GM19372 (cell line): ENCODE data around the gene CATSPERB.
"Not testable (repeated sequence)": the region's sequence is repeated elsewhere in the genome, so short reads cannot be mapped to it uniquely, and the experiment has no call there.

Source experiments
- ATAC-seq: cut with Tn5 transposase; IDR thresholded peaks from one replicate; pipeline ENCODE4 v1.9.1; 2021; ENCODE audit warnings: mild to moderate bottlenecking, low read depth, moderate library complexity; ENCODE audit not compliant: unreplicated experiment

Gene CATSPERB

DNA sequence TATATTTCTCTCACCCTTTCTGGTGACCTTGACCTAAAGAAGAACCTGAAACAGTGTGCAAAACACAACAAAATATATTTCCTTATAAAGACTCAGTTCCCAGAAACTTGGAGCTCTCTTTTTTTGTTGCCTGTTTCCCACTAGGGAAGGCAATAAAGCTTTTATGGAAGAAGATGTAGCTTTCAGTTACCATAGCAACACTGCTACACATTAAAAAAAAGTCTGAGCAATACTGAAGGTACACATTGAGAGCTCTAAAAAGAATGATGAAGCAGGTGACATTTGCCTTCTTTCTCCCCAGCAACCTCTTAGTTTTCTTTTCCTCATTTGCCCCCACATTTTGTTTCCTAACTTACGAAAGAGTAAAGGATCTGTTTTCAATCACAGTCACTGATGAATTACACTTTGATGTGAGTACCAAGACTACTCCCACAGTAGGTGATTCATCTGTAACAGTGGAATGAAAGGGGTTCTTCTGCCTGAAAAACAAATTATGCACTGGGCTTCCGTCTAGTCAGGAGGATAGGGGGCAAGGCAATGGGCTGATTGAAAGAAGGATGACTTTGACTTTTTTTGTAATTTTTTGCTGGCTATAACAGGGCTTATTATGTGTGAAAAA lies 1.1 kb upstream of the CATSPERB start:
- no peak for ATAC-seq

DNA sequence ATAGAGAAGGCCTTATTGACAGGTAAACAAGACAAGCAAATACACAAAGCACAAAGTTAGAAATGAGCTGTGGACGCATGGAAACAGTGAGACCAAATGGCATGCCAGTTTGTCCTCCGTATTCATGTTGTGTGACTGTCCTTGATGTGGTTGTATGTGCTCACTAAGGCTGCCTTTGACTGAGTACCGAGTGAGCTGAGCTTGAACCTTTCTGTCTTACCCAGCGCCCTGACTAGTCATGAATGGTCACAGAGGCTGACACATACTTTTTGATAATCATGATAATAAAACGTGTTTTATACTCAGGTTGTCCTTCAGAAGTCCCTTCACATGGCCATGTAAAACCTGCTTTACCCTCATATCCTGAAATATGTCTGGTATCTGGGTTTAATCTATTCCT lies 553 bp upstream of the CATSPERB start:
- ATAC-seq = no peak

DNA sequence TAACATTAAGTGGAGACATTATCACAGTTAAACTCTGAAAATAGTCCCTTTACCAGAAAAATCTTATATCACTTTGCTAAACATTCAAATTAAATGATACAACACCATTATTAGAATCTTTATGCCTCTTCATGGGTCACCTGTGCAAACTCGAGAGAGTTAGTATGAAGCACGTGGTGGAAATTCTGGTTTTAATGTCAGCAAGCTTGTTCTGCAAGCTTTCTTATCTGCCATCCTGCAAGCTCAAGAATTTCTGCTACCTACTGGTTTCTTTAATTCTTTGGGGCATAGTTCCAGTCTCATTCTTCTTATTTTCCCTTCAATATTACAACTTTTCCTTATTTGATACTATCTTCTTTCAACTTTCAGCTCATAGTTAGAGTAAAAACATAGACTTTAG lies 868 bp downstream of the CATSPERB start:
- no peak for ATAC-seq

DNA sequence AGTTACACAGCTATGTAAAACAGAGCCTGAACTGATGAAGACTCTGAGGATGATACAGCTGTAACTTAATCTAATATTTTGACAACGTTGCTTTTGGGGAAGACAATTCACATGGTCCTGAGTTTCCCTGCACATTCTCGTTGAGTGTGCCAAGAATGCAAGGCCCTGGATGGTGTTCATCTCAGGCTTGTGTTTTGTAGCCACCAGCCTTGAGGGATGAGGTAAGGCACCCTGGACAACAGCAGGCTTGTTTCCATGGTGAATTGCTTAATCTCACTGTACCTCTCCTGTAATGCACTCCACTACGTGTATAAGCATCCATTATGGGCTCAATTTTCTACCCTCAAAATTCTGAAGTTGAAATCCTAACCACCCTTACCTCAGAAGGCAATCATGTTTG lies 2.1 kb downstream of the CATSPERB start:
- no peak for ATAC-seq

DNA sequence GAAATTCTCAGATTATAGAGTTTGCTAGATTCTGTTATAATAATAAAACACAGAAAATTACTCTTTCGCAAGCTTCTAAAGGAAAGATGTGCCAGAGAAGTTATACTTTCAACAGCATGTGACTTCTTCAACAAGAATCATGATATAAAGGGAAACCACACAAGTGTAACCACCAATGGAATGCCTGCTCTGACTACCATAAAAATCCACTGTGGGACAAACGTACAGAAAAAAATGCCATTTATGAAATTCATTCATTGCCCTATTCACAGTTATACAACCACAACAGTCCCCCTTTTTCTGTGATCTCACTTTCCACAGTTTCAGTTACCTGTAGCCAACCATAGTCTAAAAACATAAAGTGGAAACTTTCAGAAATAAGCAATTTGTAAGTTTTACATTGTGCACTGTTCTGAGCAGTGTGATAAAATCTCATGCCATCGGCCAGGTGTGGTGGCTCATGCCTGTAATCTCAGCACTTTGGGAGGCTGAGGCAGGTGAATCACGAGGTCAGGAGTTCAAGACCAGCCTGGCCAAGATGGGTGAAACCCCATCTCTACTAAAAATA lies 3.2 kb downstream of the CATSPERB start:
- ATAC-seq = no peak

DNA sequence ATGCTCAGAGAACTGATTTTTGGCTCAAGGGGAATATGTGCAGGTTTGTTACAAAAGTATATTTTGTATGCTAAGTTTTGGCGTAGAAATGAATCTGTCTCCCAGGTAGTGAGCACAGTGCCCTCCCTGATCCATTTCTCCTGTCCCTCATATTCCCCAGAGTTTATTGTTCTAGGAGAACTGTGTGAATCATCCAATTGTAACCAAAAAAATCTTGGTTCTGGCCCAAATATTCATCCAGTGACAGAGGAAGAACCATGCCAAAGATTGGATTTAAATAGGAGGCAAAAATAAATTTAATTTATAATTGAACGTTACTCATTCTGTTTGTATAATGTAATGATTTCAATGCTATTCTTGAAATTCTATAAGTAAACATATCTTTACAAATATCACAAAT lies 4.8 kb downstream of the CATSPERB start:
- ATAC-seq = no peak

DNA sequence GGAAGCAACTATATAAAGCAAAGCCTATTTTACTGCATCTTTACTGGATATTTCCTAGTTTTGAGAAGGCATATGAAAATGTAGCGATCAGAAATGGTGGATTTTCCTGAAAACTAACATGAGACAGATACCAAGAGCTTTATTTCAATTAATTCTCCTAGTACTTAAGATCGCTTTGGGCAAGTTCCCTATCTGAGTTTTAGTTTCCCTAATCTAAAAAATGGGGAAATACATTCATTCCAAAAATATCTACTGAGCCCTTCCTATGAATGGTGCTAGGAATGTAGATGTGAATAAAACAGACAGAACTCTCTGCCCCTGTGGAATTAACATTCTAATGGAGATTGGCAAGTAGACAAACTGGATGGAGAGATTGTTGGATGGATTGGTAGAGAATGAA lies 8.4 kb downstream of the CATSPERB start:
- ATAC-seq = no peak

DNA sequence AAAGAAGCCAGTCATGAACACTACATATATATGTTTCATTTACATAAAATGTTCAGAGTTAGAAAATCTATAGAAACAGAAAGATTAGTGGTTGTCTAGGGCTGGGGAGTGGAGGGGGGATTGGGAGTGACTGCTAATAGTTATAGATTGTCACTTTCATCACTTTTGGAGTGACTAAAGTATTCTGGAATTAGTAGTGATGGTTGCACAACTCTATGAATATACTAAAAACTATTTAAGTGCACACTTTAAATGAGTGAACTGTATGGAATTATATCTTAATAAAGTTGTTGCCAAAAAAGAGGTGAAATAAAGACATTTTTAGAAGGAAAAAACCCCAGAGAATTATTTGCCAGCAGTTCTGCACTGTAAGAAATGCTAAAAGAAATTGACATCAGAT lies 9.5 kb downstream of the CATSPERB start:
- ATAC-seq = no peak

DNA sequence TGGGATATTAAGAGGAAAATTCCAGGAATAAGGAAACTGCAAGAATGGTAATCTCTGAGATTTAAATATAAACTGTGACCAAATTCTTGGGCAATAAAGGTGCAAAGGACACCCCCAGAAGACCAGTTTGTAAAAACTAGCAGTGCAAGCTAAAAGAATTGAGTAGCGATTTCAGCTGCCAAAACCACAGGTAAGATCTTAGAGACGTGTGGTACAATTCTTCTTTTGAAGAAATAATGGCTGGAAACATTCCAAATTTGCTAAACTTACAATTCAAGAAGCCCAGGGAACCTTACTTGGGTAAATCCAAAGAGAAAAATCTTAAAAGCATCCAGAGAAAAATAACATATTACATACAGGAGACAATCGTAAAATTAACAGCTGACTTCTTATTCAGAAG lies 12.0 kb downstream of the CATSPERB start:
- ATAC-seq = no peak

DNA sequence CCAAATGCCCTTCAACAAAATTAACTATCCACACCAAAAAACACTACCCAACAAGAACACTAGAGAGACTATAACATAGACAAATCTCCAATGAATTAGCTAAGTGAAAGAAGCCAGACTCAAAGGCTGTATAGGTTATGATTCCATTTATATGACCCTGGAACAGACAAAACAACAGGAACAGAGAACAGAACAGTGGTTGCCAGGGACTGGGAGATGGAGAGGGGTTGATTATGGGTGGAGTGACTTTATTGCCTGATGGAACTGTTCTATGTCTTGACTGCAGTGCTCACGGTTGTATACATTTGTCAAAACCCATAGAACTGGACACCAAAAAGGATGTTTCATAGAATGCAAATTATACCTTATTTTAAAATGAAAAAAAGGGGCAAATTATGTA lies 14.9 kb downstream of the CATSPERB start:
- no peak for ATAC-seq

DNA sequence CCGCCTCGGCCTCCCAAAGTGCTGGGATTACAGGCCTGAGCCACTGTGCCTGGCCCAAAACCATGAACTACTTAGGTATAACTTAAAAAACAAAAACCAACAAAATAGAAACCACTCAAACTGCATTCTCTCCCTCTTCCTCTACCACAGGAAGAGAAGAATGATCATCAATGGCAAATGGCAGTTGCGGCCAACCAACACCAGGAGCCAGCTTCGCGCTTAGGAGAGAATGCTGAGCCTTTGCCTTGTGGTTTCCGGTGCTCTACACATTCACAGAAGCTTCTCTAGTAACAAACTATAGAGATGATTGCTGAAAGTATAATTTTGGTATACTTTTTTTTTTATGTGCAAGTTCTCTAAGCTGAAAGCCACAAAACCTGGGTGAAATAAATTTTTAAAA lies 17.1 kb downstream of the CATSPERB start:
- ATAC-seq = no peak

DNA sequence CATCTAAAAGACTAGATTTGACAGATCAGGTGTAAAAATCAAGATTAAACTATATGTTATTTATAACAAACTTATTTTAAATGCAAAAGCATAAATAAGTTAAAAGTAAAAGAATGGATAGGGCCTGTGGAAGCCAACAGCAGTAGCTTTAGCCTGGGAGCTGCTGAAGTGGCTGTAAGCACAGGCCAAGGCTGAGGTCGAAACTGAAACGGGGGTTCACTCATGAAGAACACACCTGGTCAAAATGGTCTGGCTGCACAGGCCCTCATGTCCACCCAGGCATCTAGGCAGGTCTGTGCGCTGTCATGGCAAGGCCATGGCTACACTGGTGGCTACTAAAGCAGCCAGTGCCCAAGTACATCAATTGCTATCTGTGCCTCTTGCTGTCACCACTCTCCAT lies 23.1 kb downstream of the CATSPERB start:
- no peak for ATAC-seq

DNA sequence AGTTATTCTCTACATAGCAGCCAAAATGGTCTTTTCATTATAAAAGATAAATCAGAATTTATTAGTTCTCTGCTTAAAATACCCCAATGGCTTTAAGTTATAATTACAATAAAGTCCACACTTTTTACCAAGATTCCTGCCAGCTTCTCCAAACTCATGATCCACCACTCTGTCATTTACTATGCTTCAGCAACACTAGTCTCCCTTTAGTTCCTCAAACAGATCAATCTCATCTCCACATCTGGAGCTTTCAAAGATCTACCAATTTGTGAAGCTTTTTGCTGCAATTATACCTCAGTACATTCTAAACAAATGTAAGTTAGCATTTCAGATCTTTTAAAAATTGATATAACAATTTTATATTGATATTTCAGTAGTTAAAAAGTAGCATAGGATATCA lies 24.9 kb downstream of the CATSPERB start:
- ATAC-seq = no peak

DNA sequence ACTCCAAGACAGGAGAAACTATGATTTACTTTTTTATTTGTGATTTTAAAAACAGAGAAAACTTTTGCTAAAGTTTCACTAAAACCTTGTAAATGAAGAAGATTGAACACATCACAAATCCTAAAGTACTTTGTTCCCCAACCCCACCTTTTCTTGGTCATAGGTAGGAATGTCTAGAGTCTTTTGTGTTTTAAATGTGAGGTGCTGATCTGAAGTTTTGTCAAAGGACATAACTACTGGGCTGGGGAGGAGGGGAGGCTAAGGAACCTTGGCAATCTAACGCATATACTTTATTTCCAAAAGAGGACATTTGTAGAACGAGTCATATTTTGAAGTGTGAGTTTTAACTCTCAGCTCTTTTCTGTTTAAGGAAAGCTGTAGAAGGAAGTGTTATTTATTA lies 37.2 kb downstream of the CATSPERB start:
- ATAC-seq = no peak

DNA sequence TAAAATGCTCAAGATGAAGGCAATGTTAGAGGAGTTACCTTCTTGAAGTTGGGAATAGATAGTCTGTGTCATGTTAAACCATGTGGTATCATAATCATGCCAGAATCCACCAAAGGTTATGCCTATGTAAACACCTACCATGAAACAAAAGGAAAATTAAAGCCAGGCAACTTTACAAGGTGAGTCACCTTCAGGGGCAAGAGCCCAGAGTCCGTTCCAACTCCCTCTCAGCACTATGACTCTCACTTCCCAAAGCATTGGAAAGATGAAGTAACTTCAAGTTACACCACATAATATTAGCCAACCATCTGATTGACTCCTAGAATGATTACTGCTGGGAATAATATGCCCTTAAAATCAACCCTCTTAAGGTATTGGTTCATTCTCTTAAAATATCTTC lies 38.5 kb downstream of the CATSPERB start:
- ATAC-seq = no peak

DNA sequence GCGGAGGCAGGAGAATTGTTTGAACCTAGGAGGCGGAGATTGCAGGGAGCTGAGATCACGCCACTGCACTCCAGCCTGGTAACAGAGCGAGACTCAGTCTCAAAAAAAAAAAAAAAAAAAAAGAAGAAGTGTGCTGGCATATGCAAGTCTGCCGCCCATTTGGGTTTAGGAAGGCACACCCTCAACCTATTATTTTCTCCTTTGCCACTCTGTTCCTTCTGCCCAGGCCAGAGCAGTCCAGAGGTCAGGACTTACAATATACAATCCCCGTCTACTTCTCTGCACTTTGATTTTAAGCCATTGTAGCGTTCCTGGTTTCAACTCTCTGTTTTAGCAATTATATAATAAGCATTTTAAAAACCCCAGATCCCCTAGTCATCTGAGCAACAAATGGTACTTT lies 39.8 kb downstream of the CATSPERB start:
- no peak for ATAC-seq

DNA sequence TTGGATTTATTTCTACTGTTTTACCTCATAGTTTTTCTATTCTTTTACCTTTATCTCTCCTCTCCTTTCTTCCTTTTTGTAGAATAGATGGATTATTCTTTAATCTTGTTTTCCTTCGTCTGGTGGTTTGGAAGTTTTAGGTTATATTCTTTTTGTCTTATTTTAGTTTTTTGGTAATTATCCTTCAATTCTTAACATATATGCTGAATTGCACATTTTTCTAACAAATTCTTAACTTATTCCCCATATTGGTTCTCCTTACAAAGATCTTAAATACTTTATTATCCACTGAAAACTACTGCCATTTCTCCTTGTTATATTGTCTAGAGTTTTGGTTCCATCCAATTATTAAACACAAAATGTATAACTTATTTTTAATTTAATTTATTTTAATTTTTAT lies 42.3 kb downstream of the CATSPERB start:
- no peak for ATAC-seq

DNA sequence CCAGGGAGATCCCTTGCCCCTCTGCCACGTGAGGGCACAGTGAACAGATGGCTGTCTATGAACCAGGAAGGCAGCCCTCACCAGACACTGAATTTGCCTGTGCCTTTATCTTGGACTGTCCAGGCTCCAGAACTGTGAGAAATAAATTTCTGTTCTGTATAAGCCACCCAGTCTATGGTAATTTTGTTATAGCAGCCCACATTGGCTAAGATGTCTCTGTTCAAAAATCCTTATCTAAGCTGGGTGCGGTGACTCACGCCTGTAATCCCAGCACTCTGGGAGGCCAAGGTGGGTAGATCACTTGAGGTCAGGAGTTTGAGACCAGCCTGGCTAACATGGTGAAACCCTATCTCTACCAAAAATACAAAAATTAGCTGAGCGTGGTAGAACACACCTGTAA lies 44.5 kb downstream of the CATSPERB start:
- not testable (repeated sequence) for ATAC-seq

DNA sequence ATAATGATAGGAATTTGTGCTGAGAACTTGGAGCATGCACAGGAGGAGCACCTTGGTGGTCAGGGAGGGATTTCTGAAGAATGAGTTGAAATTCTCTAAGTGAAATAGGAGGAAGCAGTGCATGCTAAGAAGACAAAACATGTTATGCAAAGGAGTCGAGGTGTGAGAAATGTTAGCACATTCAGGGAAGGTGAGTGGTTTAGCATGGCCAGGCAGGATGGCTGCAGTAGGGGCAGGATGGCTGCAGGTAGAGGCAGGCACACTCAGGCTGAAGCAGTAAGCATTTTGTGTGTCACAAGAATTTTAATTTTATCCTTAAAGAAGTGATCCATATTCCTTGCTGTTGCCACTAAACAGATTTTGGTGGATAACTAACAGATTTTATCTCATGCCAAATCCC lies 46.3 kb downstream of the CATSPERB start:
- no peak for ATAC-seq

DNA sequence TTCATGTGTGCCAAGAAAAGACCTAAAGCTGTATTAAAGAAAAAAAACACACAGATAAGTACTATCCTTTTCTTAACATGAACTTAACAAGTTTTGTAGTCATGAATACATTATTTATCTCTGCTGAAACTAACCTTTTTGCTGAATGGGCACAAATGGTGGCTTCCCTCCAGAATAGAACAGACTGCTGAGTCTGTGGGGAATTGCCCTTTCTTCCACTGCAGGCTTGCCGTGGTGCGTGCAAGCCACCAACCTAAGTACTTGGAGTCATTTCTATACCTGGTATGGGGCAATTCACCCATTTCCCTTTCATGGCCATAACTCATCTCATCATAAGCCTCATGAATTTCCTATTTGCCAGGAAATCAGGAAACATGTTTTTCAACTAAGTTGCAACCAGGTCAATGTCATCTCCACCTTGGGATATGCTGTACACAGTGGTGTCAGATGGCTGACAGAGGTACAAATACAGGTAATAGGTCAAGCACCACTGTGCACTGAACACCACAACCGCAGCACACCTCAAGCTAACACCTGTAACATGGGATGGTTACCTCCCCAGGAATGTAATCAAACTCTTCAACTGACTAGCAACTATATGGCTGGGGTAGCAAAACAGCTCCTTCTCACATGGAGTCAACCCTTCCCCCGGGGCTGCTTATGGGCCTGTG lies 49.9 kb downstream of the CATSPERB start:
- ATAC-seq = no peak

DNA sequence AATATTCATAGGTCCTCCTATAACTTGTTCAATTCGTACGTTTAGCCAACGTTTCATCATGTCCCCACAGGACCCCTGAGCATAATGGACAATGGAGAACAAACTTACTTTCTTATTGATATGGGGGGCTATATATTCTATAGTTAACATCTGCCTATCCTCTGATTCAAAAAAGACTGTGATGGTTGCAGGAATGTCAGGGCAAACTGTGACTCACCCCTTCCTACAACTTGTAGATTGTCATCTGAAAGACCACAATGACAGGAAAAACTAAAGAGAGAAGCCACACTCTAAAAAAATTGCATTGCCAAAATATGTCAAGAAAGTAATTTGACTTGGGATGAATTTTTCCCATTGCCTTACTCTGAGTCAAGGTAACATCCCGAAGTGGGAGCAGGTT lies 50.8 kb downstream of the CATSPERB start:
- ATAC-seq = no peak

DNA sequence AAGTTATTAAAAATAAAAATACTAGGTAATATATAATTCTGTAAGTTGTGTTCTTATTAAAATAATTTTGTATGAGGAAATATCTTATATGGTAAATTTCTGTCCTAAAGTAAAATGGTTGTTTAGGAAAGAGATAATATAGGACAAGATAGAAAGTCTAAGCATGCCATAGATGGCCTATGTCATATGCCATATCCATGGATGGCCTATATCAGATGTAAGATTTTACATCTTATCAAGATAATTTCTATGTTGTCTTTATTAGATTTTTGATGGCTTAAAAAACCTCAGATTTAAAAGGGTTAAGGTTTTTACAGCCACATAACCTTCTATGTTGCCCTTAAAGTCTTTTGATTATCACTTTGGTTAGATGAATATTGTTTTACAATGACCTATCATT lies 52.6 kb downstream of the CATSPERB start:
- ATAC-seq = no peak
